ENCODE data around the gene KLHL6.
A peak's percentile ranks its signal among the peaks of the same experiment; 100 is the strongest.
"Not testable (repeated sequence)": the region's sequence is repeated elsewhere in the genome, so short reads cannot be mapped to it uniquely, and the experiment has no call there.

KLHL6 gene

DNA sequence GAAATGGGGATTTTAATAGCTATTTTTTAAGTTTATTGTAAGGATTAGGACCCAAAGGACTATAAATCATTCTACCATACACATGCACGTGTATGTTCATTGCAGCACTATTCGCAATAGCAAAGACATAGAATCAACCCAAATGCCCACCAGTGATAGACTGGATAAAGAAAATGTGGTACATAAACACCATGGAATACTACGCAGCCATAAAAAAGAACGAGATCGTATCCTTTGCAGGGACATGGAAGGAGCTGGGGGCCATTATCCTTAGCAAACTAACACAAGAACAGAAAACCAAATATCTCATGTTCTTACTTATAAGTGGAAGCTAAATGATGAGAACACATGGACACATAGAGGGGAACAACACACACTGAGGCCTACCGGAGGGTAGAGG is 26.7 kb downstream of the KLHL6 start:
- H3K9ac ChIP-seq (ENCODE audit: low read length), result not testable (repeated sequence)

DNA sequence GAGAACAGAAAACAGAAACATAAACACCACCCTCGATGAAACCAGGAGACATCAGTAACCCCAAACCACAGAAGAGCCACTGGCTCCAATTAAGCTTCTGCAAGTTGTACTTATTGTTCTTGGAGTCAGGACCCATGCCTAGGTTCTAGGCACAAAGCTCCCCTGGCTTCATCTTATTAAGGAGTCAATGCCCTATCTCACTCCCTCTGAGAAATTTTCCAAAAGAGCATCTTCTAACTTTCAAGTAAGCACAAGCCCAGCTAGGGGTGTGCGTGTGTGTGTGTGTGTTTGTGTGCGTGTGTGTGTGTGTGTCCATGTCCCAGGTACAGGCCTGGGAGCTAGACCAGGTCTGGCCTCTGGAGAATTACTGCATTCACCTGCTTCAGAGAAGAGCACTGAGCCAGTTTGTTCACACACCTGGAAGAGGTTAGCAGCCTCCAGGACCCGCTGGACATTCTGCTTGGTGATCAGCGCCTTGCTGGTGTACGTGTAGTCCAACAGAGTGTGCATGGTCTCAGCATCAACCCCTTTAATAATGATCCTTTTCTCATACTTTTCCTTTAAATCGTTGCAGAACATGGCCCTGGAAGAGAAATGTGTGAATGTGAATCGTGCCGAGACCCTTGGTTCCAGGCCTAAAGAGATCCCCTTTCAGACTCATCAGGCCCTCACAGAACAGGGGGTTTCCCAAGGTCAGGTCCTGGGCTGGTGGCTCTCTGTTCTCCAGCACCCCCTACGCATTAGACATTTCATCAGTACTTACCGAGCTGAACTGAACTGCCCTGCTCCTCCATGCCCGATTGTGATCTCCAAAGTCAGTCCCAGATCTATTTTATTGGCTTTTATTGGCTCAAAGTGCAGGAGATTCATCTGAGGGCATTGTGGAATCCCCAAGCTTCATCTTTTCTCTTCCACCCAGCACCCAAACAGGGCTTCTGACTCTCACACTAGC is 27.8 kb downstream of the KLHL6 start:
- Histone ChIP-seq H3K9me3 (ENCODE audit: control insufficient read depth, low read depth, low read length) (no peaks in the 10 kb centered on the region), H3K36me3 (ENCODE audit: control insufficient read depth, low read depth, low read length) (no peaks in the 10 kb centered on the region), H3K27me3 (ENCODE audit: control insufficient read depth, insufficient read depth, low read length) (no peaks in the 10 kb centered on the region), H3K4me1 (ENCODE audit: control insufficient read depth, low read depth, low read length) (peaks cover 1% of the 10 kb centered on the region), H3K4me3 (ENCODE audit: low read length) (no peak overlapping the region), H3K27ac (ENCODE audit: low read length) (no peak overlapping the region), H3K9ac (ENCODE audit: low read length) (no peak overlapping the region)

More for the DNA sequence above, 26.7 kb downstream of the KLHL6 start:
- H3K27me3 ChIP-seq (ENCODE audit: control insufficient read depth, insufficient read depth, low read length); H3K27ac ChIP-seq (ENCODE audit: low read length); H3K36me3 ChIP-seq (ENCODE audit: control insufficient read depth, low read depth, low read length); H3K4me3 ChIP-seq (ENCODE audit: low read length); H3K9me3 ChIP-seq (ENCODE audit: control insufficient read depth, low read depth, low read length): not testable (repeated sequence)
- H3K4me1 ChIP-seq (ENCODE audit: control insufficient read depth, low read depth, low read length), result peaks cover 11% of the 10 kb centered on the region

DNA sequence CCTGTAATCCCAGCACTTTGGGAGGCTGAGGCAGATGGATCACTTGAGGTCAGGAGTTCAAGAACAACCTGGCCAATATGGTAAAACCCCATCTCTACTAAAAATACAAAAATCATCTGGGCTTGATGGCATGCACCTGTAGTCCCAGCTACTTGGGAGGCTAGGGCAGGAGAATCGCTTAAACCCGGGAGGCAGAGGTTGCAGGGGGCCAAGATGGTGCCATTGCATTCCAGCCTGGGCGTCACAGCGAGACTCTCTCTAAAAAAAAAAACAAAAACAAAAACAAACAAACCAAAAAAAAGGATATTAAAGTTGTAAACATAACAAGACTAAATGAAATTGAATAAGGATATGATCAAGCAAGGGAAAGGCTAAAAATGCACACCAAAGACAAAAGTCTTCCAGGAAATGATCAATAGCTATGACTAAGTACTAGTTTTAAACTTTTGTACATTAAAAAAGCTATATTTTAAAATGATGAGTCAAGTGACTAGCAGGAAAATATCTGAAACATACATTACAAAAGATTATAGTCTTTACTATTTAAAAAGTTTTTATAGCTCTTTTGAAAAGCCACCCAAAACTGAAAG is 28.6 kb downstream of the KLHL6 start:
- no peaks in the 10 kb centered on the region for H3K4me1 ChIP-seq (ENCODE audit: control insufficient read depth, low read depth, low read length)
- no peak overlapping the region for H3K9ac ChIP-seq (ENCODE audit: low read length)
- H3K9me3 ChIP-seq (ENCODE audit: control insufficient read depth, low read depth, low read length), result no peaks in the 10 kb centered on the region
- H3K27ac ChIP-seq (ENCODE audit: low read length), result no peak overlapping the region
- H3K4me3 ChIP-seq (ENCODE audit: low read length), result no peak overlapping the region
- H3K27me3 ChIP-seq (ENCODE audit: control insufficient read depth, insufficient read depth, low read length), result no peaks in the 10 kb centered on the region
- no peaks in the 10 kb centered on the region for H3K36me3 ChIP-seq (ENCODE audit: control insufficient read depth, low read depth, low read length)

DNA sequence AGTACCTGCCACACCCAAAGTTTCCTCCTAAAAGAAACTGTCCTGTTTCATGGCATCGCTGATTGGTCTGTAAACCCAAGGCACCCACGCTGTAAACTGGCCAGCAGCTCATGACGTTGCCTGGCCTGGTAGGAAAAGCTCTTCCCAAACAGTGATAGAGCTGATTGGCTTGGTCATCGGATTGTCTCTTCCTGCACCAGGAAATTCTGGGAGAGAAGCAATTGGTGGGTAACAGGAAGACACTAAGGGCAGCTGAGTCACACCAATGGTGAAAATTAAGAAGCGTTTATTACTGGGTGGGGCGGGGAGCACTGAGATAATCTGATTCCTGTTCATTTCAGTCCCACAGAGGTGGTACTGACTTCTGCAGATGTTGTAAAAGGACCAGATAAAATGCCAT is 31.0 kb downstream of the KLHL6 start:
- no peaks in the 10 kb centered on the region for H3K36me3 ChIP-seq (ENCODE audit: control insufficient read depth, low read depth, low read length)
- H3K9me3 ChIP-seq (ENCODE audit: control insufficient read depth, low read depth, low read length), result no peaks in the 10 kb centered on the region
- H3K4me3 ChIP-seq (ENCODE audit: low read length), result no peak overlapping the region
- no peak overlapping the region for H3K27ac ChIP-seq (ENCODE audit: low read length)
- H3K27me3 ChIP-seq (ENCODE audit: control insufficient read depth, insufficient read depth, low read length), result no peaks in the 10 kb centered on the region
- no peaks in the 10 kb centered on the region for H3K4me1 ChIP-seq (ENCODE audit: control insufficient read depth, low read depth, low read length)
- H3K9ac ChIP-seq (ENCODE audit: low read length), result no peak overlapping the region

DNA sequence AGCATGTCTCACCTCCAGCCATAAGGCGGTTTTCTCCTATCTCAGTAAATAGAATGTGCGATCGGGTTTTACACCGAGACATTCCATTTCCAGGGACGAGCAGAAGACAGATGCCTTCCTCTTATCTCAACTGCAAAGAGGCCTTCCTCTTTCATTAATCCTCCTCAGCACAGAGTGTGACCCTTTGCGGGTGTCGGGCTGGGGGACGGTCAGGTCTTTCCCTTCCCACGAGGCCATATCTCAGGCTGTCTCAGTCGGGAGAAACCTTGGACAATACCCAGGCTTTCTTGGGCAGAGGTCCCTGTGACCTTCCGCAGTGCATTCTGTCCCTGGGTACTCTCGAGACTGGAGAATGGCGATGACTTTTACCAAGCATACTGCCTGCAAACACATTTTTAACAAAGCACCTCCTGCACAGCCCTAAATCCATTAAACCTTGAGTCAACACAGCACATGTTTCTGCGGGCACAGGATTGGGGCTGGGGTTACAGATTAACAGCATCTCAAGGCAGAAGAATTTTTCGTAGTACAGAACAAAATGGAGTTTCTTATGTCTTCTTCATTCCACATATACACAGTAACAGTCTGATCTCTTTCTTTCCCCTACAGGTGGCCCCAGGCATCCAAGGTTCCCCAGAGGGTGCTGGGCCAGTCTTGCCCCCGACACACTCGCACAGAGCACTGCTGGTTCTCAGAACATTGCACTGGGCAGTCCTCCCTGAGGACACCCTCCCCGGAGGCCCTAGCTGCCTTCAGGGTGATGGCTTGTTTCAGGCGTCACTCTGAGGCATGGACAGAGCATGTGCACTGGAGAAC is 34.6 kb downstream of the KLHL6 start:
- not testable (repeated sequence) for H3K9me3 ChIP-seq (ENCODE audit: control insufficient read depth, low read depth, low read length); H3K36me3 ChIP-seq (ENCODE audit: control insufficient read depth, low read depth, low read length); H3K27me3 ChIP-seq (ENCODE audit: control insufficient read depth, insufficient read depth, low read length); H3K4me3 ChIP-seq (ENCODE audit: low read length); H3K27ac ChIP-seq (ENCODE audit: low read length); H3K9ac ChIP-seq (ENCODE audit: low read length)
- H3K4me1 ChIP-seq (ENCODE audit: control insufficient read depth, low read depth, low read length), result peaks cover 17% of the 10 kb centered on the region

DNA sequence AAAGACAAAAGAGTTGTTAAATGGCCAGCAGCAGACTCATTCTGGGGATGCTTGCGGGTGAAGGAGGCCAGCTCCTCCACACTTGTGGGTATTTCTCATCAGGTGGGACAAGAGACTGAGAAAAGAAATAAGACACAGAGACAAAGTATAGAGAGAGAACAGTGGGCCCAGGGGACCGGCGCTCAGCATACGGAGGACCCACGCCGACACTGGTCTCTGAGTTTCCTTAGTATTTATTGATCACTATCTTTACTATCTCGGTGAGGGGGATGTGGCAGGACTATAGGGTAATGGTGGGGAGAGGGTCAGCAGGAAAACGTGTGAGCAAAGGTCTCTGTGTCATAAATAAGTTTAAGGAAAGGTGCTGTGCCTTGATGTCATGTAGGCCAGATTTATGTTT is 35.2 kb downstream of the KLHL6 start:
- H3K36me3 ChIP-seq (ENCODE audit: control insufficient read depth, low read depth, low read length); H3K27ac ChIP-seq (ENCODE audit: low read length); H3K27me3 ChIP-seq (ENCODE audit: control insufficient read depth, insufficient read depth, low read length); H3K9me3 ChIP-seq (ENCODE audit: control insufficient read depth, low read depth, low read length); H3K9ac ChIP-seq (ENCODE audit: low read length); H3K4me3 ChIP-seq (ENCODE audit: low read length): not testable (repeated sequence)
- H3K4me1 ChIP-seq (ENCODE audit: control insufficient read depth, low read depth, low read length), result peaks cover 18% of the 10 kb centered on the region

DNA sequence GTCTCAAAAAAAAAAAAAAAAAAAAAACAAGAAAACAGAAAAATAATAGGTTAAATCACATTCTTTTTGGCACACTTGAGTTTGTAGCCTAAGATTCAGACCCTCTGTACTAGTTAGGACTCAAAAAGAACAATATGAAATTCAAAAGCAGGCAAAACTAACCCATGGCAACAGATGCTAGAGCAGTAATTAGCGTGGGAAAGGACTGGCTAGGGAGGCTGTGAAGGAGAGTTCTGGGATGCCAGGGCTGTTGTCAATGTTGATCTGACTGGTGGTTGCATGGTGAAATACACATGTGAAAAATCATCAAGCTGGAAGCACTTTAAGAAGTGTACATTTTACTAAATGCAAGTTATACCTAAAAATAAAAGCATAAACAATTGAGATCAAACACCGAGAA is 35.6 kb downstream of the KLHL6 start:
- Histone ChIP-seq H3K9ac (ENCODE audit: low read length) (no peak overlapping the region), H3K27me3 (ENCODE audit: control insufficient read depth, insufficient read depth, low read length) (no peaks in the 10 kb centered on the region), H3K4me3 (ENCODE audit: low read length) (no peak overlapping the region), H3K27ac (ENCODE audit: low read length) (no peak overlapping the region), H3K9me3 (ENCODE audit: control insufficient read depth, low read depth, low read length) (no peaks in the 10 kb centered on the region), H3K4me1 (ENCODE audit: control insufficient read depth, low read depth, low read length) (peaks cover 18% of the 10 kb centered on the region), H3K36me3 (ENCODE audit: control insufficient read depth, low read depth, low read length) (no peaks in the 10 kb centered on the region)

DNA sequence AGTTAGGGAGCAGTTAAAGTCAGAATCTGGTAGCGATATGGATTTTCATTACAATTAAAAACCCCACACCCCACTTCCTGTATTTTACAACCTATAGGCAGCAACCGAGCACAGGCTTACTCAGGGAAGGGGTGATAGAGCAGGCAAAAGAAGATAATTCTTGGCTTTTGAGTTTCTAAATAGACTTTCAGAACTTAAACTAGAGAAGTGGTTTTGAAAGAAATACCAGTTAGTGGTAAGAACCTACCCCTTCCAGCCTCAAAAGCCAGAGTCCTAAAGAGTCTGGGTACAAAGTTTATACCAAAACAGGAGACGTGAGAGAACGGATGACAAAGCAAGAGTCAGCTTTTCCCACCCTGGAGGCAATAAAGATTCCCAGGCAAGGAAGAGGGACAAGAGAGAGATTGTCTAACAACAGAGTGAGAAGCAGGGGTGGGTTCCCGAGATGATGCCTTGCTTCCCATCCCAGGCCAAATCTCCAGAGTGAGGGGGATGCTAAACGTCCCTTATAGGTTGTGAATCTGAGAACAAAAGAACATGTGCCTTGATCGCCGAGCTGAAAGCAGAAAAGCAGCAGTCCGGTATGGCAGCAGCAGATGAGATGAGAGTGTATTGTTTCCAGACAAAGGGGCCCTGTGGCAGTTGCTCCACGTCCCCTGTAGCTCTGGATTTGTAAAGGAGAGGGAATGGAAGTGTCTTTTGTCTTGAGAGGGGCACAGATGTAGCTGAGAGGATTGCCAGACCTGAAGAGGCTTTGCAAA is 36.8 kb downstream of the KLHL6 start:
- H3K36me3 ChIP-seq (ENCODE audit: control insufficient read depth, low read depth, low read length), result no peaks in the 10 kb centered on the region
- no peaks in the 10 kb centered on the region for H3K9me3 ChIP-seq (ENCODE audit: control insufficient read depth, low read depth, low read length)
- H3K4me1 ChIP-seq (ENCODE audit: control insufficient read depth, low read depth, low read length), result peaks cover 18% of the 10 kb centered on the region
- H3K4me3 ChIP-seq (ENCODE audit: low read length), result no peak overlapping the region
- no peak overlapping the region for H3K27ac ChIP-seq (ENCODE audit: low read length)
- H3K27me3 ChIP-seq (ENCODE audit: control insufficient read depth, insufficient read depth, low read length), result no peaks in the 10 kb centered on the region
- H3K9ac ChIP-seq (ENCODE audit: low read length), result peak overlapping the region; percentile 1

DNA sequence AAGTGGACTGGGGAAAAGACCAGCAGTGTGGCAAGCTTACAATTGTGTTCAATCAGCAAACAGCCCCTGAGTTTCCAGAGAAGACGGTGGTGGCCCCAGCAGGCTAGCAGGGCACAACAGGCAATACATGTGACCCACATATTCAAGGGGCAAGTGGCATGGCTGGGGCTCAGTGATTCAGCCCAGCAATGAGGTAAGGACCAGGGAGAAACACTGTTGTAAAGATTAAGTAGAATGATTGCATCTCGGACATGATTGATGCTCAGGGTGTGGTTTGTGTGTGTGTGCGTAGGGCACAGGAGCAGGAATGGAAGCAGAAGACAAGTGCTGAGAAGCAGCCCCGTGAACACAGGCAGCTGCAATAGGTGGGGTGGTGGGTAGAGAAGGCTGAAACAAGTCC is 37.9 kb downstream of the KLHL6 start:
- Histone ChIP-seq H3K27me3 (ENCODE audit: control insufficient read depth, insufficient read depth, low read length) (no peaks in the 10 kb centered on the region), H3K9me3 (ENCODE audit: control insufficient read depth, low read depth, low read length) (no peaks in the 10 kb centered on the region), H3K4me3 (ENCODE audit: low read length) (no peak overlapping the region), H3K4me1 (ENCODE audit: control insufficient read depth, low read depth, low read length) (peaks cover 18% of the 10 kb centered on the region), H3K36me3 (ENCODE audit: control insufficient read depth, low read depth, low read length) (no peaks in the 10 kb centered on the region), H3K9ac (ENCODE audit: low read length) (no peak overlapping the region), H3K27ac (ENCODE audit: low read length) (no peak overlapping the region)

DNA sequence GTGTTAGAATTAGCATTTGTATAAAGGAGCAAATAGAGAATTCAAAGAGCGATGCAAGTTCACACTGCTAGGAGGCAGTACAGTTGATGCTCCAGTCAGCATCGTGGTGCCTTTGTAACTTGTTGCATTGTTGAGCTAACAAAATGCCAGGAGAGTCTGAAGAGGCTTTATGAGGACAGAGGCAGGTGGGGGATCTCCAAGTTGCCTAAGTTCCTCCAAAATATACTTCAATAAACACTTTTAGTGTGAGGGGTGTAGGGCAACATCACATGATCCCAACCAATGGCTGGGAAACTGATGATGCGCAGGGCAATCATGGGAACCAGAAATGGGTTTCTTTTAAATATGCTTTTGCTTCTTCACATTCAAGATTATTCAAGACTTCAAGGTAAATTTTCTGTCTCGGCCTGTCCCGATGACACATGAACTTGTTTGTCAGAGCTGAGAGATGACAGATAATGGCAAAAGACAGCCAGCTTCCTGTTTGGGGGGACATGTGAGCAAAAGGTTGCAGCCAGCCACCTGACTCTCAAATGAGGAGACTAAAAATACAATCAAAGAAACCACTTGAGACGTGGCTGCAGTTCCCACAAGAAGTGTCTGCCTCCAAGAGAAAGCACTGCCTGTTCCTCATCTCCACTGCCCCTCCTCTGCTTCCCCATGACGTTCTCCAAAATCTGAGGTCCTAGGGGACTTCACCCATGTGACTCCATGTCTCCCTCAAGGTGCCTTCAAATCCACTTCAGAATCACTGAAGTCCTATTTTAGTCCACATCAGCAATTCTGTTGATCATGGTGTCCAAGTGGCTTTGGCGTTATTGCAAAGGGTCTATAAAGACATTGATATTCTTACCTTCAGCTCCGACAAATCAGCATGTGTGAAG is 39.3 kb downstream of the KLHL6 start:
- Histone ChIP-seq H3K27me3 (ENCODE audit: control insufficient read depth, insufficient read depth, low read length) (no peaks in the 10 kb centered on the region), H3K36me3 (ENCODE audit: control insufficient read depth, low read depth, low read length) (no peaks in the 10 kb centered on the region), H3K9ac (ENCODE audit: low read length) (no peak overlapping the region), H3K4me1 (ENCODE audit: control insufficient read depth, low read depth, low read length) (peaks cover 18% of the 10 kb centered on the region), H3K27ac (ENCODE audit: low read length) (no peak overlapping the region), H3K9me3 (ENCODE audit: control insufficient read depth, low read depth, low read length) (no peaks in the 10 kb centered on the region), H3K4me3 (ENCODE audit: low read length) (no peak overlapping the region)
